ENCODE results near the gene E2F6. TPM values are rescaled to one million over a fixed set of nuclear protein-coding genes. Genes with fewer than 3 reads are reported as not detected.

Gene E2F6
- total RNA-seq, 1 experiment from 2014 or later = 21.8 TPM

DNA sequence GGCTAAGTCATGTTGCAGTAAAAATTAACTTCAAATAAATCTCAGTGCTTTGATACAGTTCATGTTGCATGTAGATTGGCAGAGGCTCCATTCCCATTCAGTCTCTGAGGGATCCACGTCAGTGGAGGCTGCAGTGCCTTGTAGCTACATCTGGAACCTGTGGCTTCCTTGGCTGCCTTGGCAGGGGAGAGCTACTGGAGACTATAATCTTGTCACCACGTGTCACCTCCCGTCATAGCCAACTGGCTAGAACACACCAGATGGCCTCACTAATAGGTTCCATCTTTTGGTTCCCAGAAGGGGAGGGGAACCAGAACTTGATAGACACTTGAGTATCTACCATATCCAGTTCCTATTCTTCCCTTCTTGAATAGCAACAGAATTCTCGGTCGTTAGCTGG lies 28.4 kb downstream of the E2F6 start:
- Histone ChIP-seq H3T11ph (ENCODE audit: low read length) (no peak overlapping the region), H3K4ac (ENCODE audit: low read depth, low read length) (no peak overlapping the region), H2AFZ (ENCODE audit: low read length) (no peak overlapping the region), H3K23me2 (ENCODE audit: insufficient read length, low read depth, low read length, poor library complexity, severe bottlenecking) (no peaks in the 10 kb centered on the region), H3K56ac (ENCODE audit: insufficient read length, low read depth, low read length) (no peak overlapping the region), H3K9ac (ENCODE audit: extremely low read depth, insufficient read length, low read length) (no peak overlapping the region), H2AK5ac (ENCODE audit: insufficient read length, low read length) (no peak overlapping the region), H3K79me1 (ENCODE audit: insufficient read depth, low read depth, low read length, poor library complexity, severe bottlenecking) (no peaks in the 10 kb centered on the region), H4K8ac (replicated peaks; ENCODE audit: insufficient read length, low read depth, low read length) (no peak overlapping the region), H4K91ac (ENCODE audit: insufficient read length, low read depth, low read length) (no peak overlapping the region), H4K5ac (ENCODE audit: insufficient read length, low read depth, low read length) (no peak overlapping the region), H3K27me3 (ENCODE audit: insufficient read depth, low read length) (no peaks in the 10 kb centered on the region), H2BK120ac (ENCODE audit: low read depth, low read length, poor library complexity, severe bottlenecking) (no peak overlapping the region), H4K20me1 (ENCODE audit: control insufficient read depth, insufficient read depth, insufficient read length) (no peaks in the 10 kb centered on the region), H3K14ac (ENCODE audit: insufficient read depth, low read length) (no peak overlapping the region), H3K79me2 (ENCODE audit: insufficient read depth, low read length) (no peaks in the 10 kb centered on the region), H2BK5ac (ENCODE audit: insufficient read length, low read length) (no peak overlapping the region), H3K27ac (ENCODE audit: insufficient read length, low read depth, low read length) (no peak overlapping the region), H2BK12ac (ENCODE audit: insufficient read length, low read depth, low read length) (no peak overlapping the region), H3K23ac (ENCODE audit: insufficient read length, low read depth, low read length) (no peak overlapping the region), H3K18ac (ENCODE audit: insufficient read length, low read depth, low read length) (no peak overlapping the region), H3K4me2 (ENCODE audit: insufficient read depth, insufficient read length, low read length) (no peak overlapping the region), H3K9me3 (ENCODE audit: control insufficient read depth, low read depth, low read length) (peaks cover 17% of the 10 kb centered on the region), H2BK15ac (ENCODE audit: low read depth, low read length) (no peak overlapping the region), H2BK20ac (ENCODE audit: low read depth, low read length, poor library complexity, severe bottlenecking) (no peak overlapping the region), H3K4me1 (ENCODE audit: insufficient read depth, low read length) (no peaks in the 10 kb centered on the region)
- DNase-seq = no peak
- H3K4me1 Mint-ChIP-seq = no peaks in the 10 kb centered on the region
- H3K9me3 Mint-ChIP-seq = peaks cover 26 to 30% of the 10 kb centered on the region in 2 experiments
- H3K4me3 Mint-ChIP-seq = no peak overlapping the region
- H3K27ac Mint-ChIP-seq = no peak overlapping the region
- TF ChIP-seq, protein P1, sequence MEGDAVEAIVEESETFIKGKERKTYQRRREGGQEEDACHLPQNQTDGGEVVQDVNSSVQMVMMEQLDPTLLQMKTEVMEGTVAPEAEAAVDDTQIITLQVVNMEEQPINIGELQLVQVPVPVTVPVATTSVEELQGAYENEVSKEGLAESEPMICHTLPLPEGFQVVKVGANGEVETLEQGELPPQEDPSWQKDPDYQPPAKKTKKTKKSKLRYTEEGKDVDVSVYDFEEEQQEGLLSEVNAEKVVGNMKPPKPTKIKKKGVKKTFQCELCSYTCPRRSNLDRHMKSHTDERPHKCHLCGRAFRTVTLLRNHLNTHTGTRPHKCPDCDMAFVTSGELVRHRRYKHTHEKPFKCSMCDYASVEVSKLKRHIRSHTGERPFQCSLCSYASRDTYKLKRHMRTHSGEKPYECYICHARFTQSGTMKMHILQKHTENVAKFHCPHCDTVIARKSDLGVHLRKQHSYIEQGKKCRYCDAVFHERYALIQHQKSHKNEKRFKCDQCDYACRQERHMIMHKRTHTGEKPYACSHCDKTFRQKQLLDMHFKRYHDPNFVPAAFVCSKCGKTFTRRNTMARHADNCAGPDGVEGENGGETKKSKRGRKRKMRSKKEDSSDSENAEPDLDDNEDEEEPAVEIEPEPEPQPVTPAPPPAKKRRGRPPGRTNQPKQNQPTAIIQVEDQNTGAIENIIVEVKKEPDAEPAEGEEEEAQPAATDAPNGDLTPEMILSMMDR (conservative IDR thresholded peaks at IDR 0.05) = no peak
- WGBS (ENCODE audit: extremely low coverage, insufficient read length, low lambda C conversion rate) = no CpG with 5 or more reads among the region's 5 CpGs
- no peaks in the 10 kb centered on the region for H3K27me3 Mint-ChIP-seq (ENCODE audit: low read depth)
- peaks cover 41 to 64% (median 52%) of the 10 kb centered on the region in 3 experiments for H3K36me3 Mint-ChIP-seq (ENCODE audit: insufficient read depth in 1 of 3, low read depth in 3 of 3)

Data from H9 (cell line).